Activated naive CD4-positive, alpha-beta T cell (primary cell): ENCODE data around the gene CST3.
"Not testable (repeated sequence)": the region's sequence is repeated elsewhere in the genome, so short reads cannot be mapped to it uniquely, and the experiment has no call there.

Experiments used
- DNase-seq, 4 experiments: peaks; one replicate each; lab custom pipeline; 2025; lab: John Stamatoyannopoulos, UW

CST3 gene

DNA sequence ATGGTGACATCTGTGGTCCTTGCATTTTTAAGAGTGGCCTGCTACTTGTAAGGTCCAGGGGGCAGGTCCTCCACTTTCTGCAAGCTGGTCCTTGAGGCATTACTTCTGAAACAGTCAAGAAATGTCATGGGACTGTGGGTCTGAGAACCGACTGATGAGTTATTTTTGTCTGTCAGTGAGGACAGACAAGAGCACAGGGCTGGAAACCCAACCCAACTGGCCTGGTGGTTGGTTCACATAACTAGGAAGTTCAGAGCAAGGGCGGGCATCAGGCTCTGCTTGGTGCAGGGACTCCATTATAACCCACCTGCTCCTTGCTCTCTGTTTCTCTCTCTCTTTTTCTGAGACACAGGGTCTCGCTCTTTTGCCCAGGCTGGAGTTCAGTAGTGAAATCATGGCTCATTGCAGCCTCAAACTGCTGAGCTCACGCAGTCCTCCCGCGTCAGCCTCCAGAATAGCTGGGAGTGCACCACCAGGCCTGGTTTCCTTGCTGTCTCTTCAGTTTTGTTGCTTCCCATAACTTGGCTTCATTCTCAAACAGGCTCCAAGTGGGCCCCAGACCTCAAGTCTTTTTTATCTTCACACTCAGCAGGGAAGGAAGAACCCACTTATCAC is 9.2 kb downstream of the CST3 start:
- DNase-seq, result no peak

DNA sequence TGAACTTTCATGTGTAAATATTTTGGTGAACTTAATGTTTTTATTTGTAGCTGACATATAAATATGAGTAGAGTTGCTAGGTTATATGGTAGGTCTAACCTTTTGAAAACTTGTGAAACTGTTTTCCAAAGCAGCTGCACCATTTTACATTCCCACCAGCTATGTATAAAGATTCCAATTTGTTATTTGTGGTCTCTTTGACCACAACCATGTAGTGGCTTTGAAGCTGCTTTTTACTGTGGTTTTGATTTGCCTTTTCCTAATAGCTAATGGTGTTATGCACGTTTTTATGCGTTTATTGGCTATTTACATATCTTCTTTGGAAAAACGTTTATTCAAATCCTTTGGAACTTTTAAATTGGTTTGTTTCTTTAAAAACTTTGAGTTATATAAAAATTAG is 10.3 kb downstream of the CST3 start:
- no peak for DNase-seq

- DNase-seq, result no peak
Observed at GRCh38 chr20:23626040-23626620, 11.6 kb downstream of the CST3 start.

DNA sequence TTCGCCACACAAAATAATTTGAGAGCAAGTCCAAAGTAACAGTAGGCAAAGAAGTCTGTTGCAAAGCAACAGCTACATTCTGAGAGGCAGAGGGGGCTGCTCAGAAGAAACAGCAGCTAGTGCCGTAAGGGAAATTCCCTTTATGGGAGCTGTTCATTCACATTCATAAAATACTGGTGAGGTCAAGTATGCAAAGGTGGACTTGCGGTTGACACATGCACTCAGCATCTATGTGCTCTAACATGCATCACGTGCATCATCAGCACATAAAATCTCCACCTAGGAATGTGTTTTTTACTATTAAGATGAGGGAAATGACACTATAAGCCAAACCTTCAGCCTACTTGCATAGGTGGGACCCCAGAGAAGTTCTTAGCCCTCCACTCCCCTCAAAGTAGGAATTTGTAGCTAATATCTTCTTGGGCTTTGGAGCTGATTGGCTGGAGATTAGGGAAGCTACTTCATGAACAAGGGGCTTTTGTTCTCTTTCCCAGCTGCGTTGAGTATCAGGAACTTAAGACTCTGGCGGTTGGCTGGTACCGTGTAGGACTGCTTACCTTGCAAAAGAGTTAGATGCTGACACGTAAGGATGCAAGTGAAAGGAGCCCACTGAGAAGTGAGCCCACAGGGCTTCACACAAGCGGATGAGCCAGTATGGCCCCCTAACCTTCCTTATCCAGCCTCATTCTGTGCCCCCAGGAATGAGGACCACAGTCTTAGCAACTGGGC is 12.4 kb downstream of the CST3 start:
- DNase-seq, result no peak

- DNase-seq, result no peak
Observed at GRCh38 chr20:23624324-23624691, 13.4 kb downstream of the CST3 start.

DNA sequence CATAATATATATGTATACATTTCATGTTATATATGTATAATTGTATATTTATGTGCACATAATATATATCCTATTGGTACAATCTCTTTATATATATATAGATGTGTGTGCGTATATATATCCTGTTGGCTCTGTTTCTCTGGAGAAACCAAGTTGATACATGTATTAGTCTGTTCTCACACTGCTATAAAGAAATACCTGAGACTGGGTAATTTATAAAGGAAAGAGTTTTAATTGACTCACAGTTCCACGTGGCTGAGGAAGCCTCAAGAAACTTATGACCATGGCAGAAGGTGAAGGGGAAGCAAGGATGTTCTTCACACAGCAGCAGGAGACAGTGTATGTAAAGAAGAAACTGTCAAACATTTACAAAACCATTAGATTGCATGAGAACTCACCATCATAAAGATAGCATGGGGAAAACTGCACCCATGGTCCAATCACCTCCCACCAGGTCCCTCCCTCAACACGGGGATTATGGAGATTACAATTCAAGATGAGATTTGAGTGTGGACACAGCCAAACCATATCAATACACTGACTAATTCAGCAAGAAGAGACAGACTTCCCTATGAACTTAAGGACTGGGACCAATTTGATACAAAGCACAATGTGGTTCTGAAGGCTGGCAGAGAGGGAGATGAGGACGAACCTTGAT is 14.0 kb downstream of the CST3 start:
- DNase-seq, result no peak

DNA sequence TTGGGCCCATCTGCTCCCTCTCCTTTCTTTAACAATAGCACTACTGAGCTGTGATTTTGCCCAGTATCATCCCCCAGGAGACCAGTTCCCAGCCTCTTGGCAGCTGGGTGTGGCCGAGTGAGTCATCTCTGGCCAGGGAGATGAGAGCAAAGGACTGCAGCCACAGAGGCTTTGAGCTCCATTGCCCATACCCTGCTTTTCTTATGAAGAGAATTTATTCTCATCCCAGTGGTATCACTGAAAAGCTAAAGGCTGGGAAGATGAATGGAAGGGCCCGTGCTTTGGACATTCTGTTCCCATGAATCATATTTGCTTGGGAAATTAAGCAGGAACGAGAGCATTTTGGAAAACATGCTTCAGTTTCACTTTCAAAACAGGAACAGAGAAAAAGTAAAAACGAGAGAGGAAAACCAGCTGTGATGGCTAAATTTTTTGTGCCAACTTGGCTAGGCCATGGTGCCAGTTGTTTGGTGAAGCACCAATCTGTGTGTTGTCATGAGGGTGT is 14.9 kb downstream of the CST3 start:
- no peak for DNase-seq

DNA sequence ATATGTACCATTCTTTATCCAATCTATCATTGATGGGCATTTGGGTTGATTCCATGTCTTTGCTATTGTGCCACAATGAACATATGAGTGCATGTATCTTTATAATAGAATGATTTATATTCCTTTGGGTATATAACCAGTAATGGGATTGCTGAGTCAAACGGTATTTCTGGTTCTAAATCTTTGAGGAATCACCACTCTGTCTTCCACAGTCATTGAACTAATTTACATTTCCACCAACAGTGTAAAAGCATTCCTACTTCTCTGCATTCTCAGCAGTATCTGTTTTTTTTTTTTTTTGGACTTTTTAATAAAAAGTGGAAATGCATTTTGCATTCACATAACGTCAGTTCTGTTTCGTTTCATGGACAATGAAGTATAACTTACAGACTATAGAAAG is 15.4 kb downstream of the CST3 start:
- DNase-seq, result not testable (repeated sequence)

DNA sequence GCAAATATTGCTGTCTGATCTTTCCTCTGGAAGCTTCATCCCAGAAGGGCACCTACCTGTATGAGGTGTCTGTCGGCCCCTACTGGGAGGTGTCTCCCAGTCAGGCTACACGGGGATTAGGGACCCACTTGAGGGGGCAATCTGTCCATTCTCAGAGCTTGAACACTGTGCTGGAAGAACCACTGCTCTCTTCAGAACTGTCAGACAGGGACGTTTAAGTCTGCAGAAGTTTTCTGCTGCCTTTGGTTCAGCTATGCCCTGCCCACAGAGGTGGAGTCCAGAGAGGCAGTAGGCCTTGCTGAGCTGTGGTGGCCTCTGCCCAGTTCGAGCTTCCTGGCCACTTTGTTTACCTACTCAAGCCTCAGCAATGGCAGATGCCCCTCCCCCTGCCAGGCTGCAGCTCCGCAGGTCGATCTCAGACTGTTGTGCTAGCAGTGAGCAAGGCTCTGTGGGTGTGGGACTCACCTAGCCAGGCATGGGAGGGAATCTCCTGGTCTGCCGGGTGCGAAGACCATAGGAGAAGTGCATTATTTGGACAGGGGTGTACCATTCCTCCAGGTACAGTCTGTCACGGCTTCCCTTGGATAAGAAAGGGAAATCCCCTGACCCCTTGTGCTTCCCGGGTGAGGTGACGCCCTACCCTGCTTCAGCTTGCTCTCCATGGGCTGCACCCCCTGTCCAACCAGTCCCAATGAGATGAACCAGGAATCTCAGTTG is 16.9 kb downstream of the CST3 start:
- not testable (repeated sequence) for DNase-seq

GRCh38 chr20:23614163-23614562 is 23.6 kb downstream of the CST3 start:
- no peak for DNase-seq

- DNase-seq, result no peak
Observed at GRCh38 chr20:23613676-23614075, 24.1 kb downstream of the CST3 start.

- DNase-seq, result no peak
Observed at GRCh38 chr20:23612396-23612795, 25.4 kb downstream of the CST3 start.

GRCh38 chr20:23609486-23610109 is 28.2 kb downstream of the CST3 start:
- DNase-seq, result no peak

GRCh38 chr20:23608251-23608846 is 29.4 kb downstream of the CST3 start:
- DNase-seq, result no peak

DNA sequence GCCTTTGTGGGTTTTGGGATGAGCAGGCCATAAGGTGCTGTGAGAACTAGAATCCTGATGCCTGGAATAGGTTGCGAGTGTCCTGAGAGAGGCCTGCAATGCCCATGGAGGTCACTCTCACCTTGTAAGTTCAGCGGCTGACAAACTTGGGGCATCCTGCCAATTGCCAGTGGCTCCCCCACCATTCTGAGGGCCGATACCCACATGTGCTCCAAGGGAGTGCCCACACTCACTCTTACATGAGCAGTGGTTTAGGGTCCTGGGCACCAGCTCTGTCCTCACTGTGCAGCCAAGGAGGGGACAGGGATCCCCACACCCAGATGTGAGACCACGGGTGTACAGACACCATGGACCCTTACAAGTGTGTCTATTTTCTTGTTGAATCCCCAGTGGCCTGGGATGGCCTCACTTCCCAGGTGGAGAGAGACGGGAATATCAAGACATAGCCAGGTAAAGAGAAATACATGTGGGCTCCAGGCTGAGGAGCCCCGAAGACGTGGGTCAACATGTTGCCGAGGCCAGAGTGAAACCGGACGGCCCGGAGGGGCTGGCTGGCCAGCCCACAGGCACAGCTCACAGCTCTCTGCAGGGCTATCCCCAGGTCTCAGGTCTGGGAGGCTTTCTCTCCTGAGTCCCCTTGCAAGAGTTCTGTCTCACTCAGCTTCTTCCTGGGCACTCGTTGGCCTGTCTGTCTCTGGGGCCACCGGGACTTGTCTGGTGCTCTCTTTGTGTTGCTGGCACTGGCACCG is 30.1 kb downstream of the CST3 start:
- DNase-seq, result no peak

- DNase-seq, result peak; percentile 4 to 37 (median 18)
Observed at GRCh38 chr20:23606652-23607049, 31.1 kb downstream of the CST3 start.

- DNase-seq, result no peak
Observed at GRCh38 chr20:23605867-23606651, 31.7 kb downstream of the CST3 start, which contains the start of gene CST9. Gene CST9, minus strand, starts transcription at chr20:23605917. Its CDS starts 53 bp downstream, at chr20:23605864.

DNA sequence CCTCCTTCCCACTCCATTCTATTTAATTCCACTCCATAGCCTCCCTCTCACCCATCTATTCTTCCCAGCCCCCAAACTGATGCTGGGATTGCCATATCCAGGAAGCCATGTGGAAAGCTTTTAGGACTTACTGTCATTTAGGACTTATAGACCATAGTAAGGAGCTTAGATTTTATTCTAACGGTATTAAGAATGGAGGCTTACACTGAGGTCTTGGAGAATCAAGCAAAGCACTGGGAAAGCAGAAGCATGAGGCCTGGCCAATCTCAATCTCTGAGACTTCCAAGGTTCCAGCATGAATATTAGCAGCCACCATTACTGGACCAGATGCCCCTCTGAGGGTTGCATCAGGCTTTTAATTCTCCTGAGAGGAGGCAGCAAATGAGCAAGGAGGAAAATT is 33.4 kb downstream of the CST3 start:
- DNase-seq, result no peak

DNA sequence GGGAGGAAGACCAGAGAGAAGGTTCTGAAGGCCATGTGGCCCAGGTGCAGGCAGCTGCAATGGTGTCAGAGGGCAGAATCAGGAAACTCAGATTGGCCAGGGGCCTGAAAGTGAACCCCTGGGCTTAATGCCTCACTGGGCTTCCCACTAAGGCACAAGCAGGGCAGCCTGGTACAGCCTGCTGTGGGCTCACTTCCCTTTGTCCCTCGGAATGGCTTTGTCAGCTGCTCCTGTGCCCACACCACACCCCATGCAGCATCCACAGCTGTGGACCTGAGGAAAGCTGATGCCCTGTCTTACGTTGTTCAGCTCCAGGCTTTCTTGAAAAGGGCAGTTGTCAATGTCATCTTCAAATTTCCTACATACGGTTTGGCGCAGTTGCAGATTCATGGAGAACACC is 34.4 kb downstream of the CST3 start:
- DNase-seq, result no peak

- DNase-seq, result no peak
Observed at GRCh38 chr20:23602699-23603098, 35.1 kb downstream of the CST3 start.
